HG03139 (cell line): ENCODE results near the gene PLXDC1.

Source experiments
- ATAC-seq: cut with Tn5 transposase; IDR thresholded peaks from one replicate; pipeline ENCODE4 v1.9.1; 2021; ENCODE audit not compliant: unreplicated experiment

The PLXDC1 gene

GRCh38 chr17:39099663-39100286 lies 51.7 kb downstream of the PLXDC1 start:
- ATAC-seq = no peak

- ATAC-seq = no peak
Observed at GRCh38 chr17:39098588-39098987, 52.8 kb downstream of the PLXDC1 start.

GRCh38 chr17:39097537-39097936 lies 53.9 kb downstream of the PLXDC1 start:
- ATAC-seq = no peak

DNA sequence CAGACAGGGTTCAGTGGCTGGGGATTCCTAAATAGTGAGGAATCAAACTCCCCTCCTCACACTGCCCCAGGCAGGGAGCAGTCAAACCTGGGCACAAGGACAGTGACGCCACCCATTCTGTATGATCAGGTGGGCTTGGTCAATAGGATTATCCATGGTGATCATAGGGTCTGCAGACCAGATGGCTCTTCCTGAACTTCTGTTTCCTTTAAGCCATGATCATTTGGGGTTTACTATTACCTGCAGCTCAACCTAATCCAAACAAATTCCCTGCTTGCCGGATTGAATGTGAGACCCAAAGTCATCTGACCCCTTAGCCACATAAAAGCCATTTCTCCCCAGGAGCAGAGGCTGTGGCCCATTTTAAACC lies 54.3 kb downstream of the PLXDC1 start:
- no peak for ATAC-seq

DNA sequence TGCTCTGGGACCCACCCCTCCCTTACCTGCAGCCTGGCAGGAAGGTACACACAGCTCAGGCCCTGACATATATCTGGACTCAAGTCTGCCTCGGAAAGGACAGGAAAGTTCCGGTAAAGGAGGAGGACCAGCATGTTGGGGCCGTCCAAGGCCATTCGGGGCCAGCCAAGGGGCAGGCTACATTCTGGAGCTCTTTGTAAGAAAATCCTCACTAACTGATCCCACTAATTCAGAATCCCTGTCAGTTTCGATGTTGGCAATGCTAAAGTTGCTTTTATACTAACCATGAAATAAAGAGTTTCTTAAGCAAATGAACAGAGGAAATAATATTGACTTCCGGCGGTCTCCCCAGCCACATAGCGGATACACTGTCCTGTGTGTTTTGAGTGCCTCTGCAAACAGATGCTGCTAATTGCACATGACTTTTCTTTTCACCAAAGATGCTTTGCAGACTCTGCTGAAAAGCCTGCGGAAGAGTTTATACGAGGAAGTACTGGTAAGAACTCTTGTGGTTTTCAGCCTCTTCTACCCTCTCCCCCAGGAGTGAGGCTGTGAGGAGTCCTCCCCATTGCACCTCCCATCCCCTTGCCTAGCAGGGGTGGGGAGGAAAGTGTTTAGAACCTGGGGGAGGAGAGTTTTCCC lies 54.8 kb downstream of the PLXDC1 start:
- ATAC-seq = no peak

DNA sequence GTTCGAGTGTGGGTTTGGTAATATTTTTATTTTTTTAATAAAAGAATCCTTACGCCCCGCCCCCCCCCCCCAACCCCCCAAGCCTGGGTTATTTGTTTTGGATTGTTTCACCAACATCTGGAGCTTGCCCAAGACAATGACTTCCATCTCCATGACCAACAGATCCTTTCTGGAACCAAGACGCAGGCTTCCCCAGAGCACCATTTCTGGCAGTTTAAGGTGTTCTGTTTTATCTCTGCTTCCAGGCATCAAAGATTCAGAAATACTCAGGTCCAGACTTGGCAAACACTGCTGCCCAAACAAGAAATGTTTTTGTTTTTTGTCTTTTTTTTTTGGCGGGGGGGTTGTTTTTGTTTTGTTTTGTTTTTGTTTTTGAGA lies 56.1 kb downstream of the PLXDC1 start:
- ATAC-seq = no peak

DNA sequence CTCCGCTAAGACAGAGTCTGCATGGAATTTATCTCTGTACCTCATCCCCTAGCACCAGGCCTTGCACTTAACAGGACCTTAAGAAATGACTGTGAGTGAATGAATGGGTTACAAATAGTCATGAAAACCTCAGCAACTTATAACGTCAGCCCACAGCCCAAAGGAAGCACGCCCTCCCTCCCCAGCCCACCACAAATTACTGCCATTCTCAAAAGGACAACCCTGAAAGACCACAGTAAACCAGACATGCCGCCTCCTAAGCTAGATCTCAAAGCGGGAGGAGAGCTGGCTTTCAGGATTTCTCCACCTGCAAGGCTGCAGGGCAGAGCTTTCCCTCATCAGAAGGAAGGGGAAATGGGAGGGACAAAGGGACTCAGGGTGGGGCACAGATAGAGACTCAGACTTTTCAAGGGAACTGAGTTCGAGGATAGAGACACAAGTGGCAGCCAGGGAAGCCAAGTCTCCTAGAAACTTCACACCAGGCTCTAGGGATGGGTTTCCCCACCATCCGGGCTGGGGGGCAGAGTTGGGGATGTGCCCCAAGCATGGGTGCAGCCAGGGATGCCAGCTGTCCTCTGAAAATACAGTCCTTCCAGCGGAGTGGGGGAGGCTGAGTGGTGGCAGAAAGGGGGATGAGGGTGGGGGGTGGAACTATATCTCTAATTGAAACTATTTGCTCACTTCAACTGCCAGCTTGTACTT lies 56.7 kb downstream of the PLXDC1 start:
- no peak for ATAC-seq

DNA sequence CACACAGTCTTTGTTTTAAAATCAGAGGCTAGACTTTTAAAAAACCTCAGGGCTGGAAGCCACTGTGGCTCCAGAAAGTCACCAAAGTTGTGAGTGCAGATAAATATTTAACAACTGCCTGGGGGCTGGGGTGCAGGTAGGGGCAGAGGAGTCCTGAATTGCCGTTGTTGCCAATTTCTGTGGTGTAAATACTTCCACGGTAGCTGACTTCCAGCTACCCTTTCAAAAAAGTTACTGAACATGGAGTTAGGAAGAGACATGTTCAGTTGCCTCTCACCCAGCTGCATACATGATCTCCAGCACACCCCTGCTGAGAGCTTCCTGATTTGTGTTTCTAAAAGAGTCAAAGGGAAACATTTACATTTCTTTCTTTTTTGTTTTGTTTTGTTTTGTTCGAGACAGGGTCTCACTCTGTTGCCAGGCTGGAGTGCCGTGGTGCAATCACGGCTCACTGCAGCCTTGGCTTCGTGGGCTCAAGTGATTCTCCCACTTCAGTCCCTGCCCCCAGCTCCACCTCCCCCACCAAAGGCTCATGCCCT lies 58.7 kb downstream of the PLXDC1 start:
- ATAC-seq = no peak

DNA sequence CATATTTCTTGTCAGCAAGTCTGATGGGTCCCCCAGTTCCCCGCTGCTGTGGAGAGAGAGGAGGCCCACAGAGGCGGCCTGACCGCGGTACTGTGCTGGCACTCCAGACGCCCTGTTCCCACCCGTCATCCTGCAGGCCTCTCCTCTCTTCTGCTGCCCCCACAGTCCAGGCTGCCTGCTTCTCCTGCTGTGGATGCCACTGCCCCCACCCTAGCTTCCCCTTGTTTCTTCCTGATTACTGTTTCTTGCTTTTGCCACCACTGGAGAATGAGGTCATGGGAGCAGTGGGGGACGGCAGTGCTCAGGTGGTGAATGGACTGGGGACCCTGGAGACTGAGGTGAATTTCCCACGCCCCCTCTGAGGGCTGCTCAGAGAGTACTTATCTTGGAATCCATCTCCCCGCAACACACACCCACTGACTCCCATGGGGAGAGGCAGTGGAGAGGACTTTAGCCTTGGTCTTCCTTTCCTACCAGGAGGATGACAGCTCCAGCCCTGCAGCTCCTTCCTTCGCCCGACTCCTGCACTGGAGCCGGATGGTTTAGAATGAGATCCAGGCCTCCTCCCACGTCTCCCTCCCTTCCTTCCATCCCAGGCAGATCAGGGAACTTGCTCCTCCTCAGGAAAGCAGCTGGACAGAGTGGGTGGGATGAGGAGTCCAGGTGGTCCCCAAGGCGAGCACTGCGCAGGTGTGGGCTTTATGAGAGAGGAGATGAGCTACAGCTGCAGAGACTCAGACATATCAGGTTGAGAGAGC lies 60.4 kb downstream of the PLXDC1 start:
- ATAC-seq = no peak

DNA sequence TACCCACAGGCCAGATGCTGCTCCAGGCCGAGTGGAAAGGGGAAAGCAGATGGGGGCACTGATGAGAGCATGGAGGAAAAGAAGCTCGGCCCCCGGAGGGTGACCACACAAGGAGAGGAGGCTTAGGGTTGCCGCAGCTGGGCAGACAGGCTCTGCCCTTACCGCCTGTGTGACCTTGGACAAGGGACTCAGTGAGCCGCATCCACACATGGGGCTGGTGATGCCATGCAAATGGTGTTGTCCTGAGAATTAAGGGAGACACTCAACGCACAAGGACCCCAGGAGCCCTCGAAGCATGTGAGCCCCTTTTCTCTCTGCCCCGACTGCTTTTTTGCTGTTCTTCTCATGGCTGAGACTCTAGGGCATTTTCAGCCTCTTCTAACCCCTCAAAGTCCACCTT lies 61.0 kb downstream of the PLXDC1 start:
- no peak for ATAC-seq

- no peak for ATAC-seq
Observed at GRCh38 chr17:39084558-39084957, 66.9 kb downstream of the PLXDC1 start.

- ATAC-seq = no peak
Observed at GRCh38 chr17:39083270-39083669, 68.2 kb downstream of the PLXDC1 start.

GRCh38 chr17:39082482-39082881 lies 69.0 kb downstream of the PLXDC1 start:
- no peak for ATAC-seq

DNA sequence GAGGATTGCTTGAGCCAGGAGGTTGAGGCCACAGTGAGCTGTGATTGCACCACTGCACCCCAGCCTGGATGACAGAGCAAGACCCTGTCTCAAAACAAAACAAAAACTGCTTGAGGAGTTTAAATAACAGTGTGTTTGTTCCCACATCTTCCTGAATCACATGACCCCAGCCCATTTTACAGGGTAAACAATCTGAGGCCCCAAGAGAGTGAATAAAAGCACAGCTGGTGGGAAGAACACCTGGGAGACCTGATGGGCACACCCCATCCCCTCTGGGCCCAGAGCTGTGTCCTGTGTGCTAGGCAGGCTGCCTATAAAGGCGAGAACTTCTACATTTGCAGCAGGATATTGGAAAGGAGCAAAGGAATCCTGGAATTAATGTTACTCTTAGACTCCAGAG lies 69.6 kb downstream of the PLXDC1 start:
- ATAC-seq = no peak

GRCh38 chr17:39080421-39081078 lies 70.9 kb downstream of the PLXDC1 start:
- no peak for ATAC-seq

DNA sequence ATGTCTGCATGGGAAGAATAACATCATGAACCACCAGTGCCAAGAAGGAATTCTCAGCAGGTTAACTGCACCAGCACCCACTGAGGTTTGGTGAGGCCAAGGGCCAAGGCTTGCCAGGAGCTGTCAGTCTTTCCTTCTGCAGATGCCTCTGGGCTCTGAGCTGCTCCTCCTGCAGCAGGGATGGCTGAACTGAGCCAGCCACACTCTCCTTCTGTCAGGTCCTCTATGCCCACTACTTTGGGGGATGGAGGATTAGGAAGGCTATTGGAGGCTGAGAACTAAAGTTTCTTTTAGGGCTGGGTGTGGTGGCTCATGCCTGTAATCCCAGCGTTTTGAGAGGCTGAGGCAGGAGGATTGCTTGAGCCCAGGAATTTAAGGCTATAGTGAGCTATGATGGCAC lies 71.6 kb downstream of the PLXDC1 start:
- ATAC-seq = no peak

- ATAC-seq = no peak
Observed at GRCh38 chr17:39077866-39078265, 73.6 kb downstream of the PLXDC1 start.

GRCh38 chr17:39077252-39077651 lies 74.2 kb downstream of the PLXDC1 start:
- no peak for ATAC-seq

DNA sequence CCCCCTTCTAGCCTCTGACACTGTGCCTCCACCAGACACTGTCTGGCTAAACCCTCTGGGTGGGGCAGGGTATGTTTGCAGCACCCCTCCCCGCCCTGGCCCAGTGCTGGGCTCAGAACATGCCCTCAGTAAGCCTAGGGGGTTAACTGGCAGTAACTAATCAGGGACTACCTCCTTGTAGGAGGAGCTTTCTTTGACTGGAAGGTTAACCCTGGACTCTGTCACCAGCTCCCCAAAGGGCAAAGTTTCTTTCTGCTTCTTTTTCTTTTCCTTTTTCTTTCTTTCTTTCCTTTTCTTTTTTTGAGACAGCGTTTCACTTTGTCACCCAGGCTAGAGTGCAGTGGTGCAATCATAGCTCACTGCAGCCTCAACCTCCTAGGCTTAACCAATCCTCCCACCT lies 76.8 kb downstream of the PLXDC1 start:
- ATAC-seq = no peak

GRCh38 chr17:39073916-39074315 lies 77.5 kb downstream of the PLXDC1 start:
- ATAC-seq = no peak

GRCh38 chr17:39073353-39073752 lies 78.1 kb downstream of the PLXDC1 start:
- no peak for ATAC-seq
